Vagina (tissue), 2 donors: ENCODE measurements around the gene NANOS3. TPM values are rescaled to one million over a fixed set of nuclear protein-coding genes. Genes with fewer than 3 reads are reported as not detected.

Experiments
- DNase-seq, 2 donors: peaks; one replicate each; pipeline ENCODE4 v3.0.0-alpha.2; 2017; ENCODE audit errors: extremely low spot score in 2 of 2
- H3K27ac ChIP-seq: fragments of 200-600 bp; sonication (generic); one replicate; pipeline ENCODE4 v1.5.1; 2019
- H3K27me3 ChIP-seq: fragments of 200-600 bp; sonication (generic); one replicate; pipeline ENCODE4 v1.5.1; 2019
- H3K36me3 ChIP-seq, 2 donors: fragments of 200-600 bp; sonication (generic); one replicate each; pipeline ENCODE4 v1.5.1; 2017 to 2019
- H3K4me1 ChIP-seq: fragments of 200-600 bp; sonication (generic); one replicate; pipeline ENCODE4 v1.5.1; 2019
- H3K4me3 ChIP-seq, 2 donors: fragments of 200-600 bp; sonication (generic); 1 replicate in 1 of 2; 2 replicates in 1 of 2; pipeline ENCODE4 v1.5.1; 2016 to 2019
- H3K9me3 ChIP-seq: fragments of 200-600 bp; sonication (generic); one replicate; pipeline ENCODE4 v1.5.1; 2019
- CTCF ChIP-seq, 3 experiments: fragments of 450-650 bp in 2 of 3; fragments of 200-600 bp in 1 of 3; sonication (generic) in 1 of 3; IDR thresholded peaks; one replicate each; pipeline ENCODE4 v1.5.1; 2017 to 2019; ENCODE audit warnings: antibody characterized with exemption in 3 of 3, mild to moderate bottlenecking in 2 of 3, moderate library complexity in 2 of 3
- POLR2A ChIP-seq, 2 donors: fragments of 450-650 bp; IDR thresholded peaks; one replicate each; pipeline ENCODE4 v1.6.1; 2017; ENCODE audit warnings: antibody characterized with exemption in 2 of 2, mild to moderate bottlenecking in 2 of 2, moderate library complexity in 2 of 2
- POLR2AphosphoS5 ChIP-seq, 2 donors: sonication (generic); formaldehyde crosslinking; IDR thresholded peaks; one replicate each; pipeline ENCODE4 v1.9.0; 2017; ENCODE audit warnings: antibody characterized with exemption in 2 of 2, mild to moderate bottlenecking in 2 of 2, low read depth in 1 of 2; ENCODE audit not compliant: insufficient read depth in 1 of 2
- intact Hi-C: fragments of 100-400 bp; cut with DNase I; formaldehyde crosslinking; loops from one replicate; pipeline ENCODE4 v1.15.1; 2023
- total RNA-seq: library from RNA; depleted of rRNA; stranded (reverse); fragments of >200 nt; gene quantifications from one replicate; pipeline ENCODE4 v1.2.3, GENCODE V29; 2016

NANOS3 gene
- total RNA-seq, 1 donor from 2014 or later = not detected

GRCh38 chr19:13835791-13836723 lies 40.9 kb upstream of the NANOS3 start:
- Histone ChIP-seq H3K9me3 (no peaks in the 10 kb centered on the region), H3K36me3 (peaks cover 0 to 10% of the 10 kb centered on the region in 2 donors), H3K4me1 (peaks cover 81% of the 10 kb centered on the region), H3K4me3 (peak overlapping the region; percentile 4 to 7), H3K27me3 (no peaks in the 10 kb centered on the region), H3K27ac (peak overlapping the region; percentile 100)
- DNase-seq = peak in 1 of 2 donors; percentile 88
- TF ChIP-seq POLR2A (IDR thresholded peaks at IDR 0.05) = no peak
- TF ChIP-seq POLR2AphosphoS5 (IDR thresholded peaks at IDR 0.05; ENCODE audit: insufficient read depth in 1 of 2, low read depth in 1 of 2) = no peak
- no peak for TF ChIP-seq CTCF (IDR thresholded peaks at IDR 0.05)
- intact Hi-C loops = no loop called here

GRCh38 chr19:13838435-13839129 lies 38.4 kb upstream of the NANOS3 start:
- Histone ChIP-seq H3K36me3 (peaks cover 0 to 10% of the 10 kb centered on the region in 2 donors), H3K4me1 (peaks cover 88% of the 10 kb centered on the region), H3K27ac (peak overlapping the region; percentile 100), H3K9me3 (no peaks in the 10 kb centered on the region), H3K27me3 (no peaks in the 10 kb centered on the region), H3K4me3 (peak overlapping the region; percentile 98 to 100)
- no peak for DNase-seq
- intact Hi-C loops = no loop called here
- TF ChIP-seq POLR2AphosphoS5 (IDR thresholded peaks at IDR 0.05; ENCODE audit: insufficient read depth in 1 of 2, low read depth in 1 of 2) (no peak), POLR2A (IDR thresholded peaks at IDR 0.05) (no peak), CTCF (IDR thresholded peaks at IDR 0.05) (no peak)

GRCh38 chr19:13839130-13839937 lies 37.6 kb upstream of the NANOS3 start:
- H3K4me3 ChIP-seq = peak overlapping the region; percentile 98 to 100
- H3K36me3 ChIP-seq = peaks cover 0 to 10% of the 10 kb centered on the region in 2 donors
- intact Hi-C loops = no loop called here
- TF ChIP-seq CTCF (IDR thresholded peaks at IDR 0.05) = no peak
- peak in 1 of 2 donors; percentile 40 for TF ChIP-seq POLR2A (IDR thresholded peaks at IDR 0.05)
- peak; percentile 75 to 91 for TF ChIP-seq POLR2AphosphoS5 (IDR thresholded peaks at IDR 0.05; ENCODE audit: insufficient read depth in 1 of 2, low read depth in 1 of 2)
- no peaks in the 10 kb centered on the region for H3K27me3 ChIP-seq
- peak in 1 of 2 donors; percentile 92 for DNase-seq
- H3K4me1 ChIP-seq = peaks cover 88% of the 10 kb centered on the region
- H3K9me3 ChIP-seq = no peaks in the 10 kb centered on the region
- peak overlapping the region; percentile 100 for H3K27ac ChIP-seq

GRCh38 chr19:13839938-13840304 lies 37.0 kb upstream of the NANOS3 start:
- H3K9me3 ChIP-seq = no peaks in the 10 kb centered on the region
- H3K27ac ChIP-seq = peak overlapping the region; percentile 100
- peak overlapping the region; percentile 98 to 100 for H3K4me3 ChIP-seq
- intact Hi-C loops = loop anchor here (10.0 kb wide), 1 partner anchor 685 kb away; the partner anchor contains the start of genes IER2 and STX10
- H3K36me3 ChIP-seq = peaks cover 0 to 10% of the 10 kb centered on the region in 2 donors
- no peak for TF ChIP-seq POLR2AphosphoS5 (IDR thresholded peaks at IDR 0.05; ENCODE audit: insufficient read depth in 1 of 2, low read depth in 1 of 2)
- no peaks in the 10 kb centered on the region for H3K27me3 ChIP-seq
- DNase-seq = no peak
- H3K4me1 ChIP-seq = peaks cover 88% of the 10 kb centered on the region
